Measurements from ENCODE around the gene PUS1. TPM values are rescaled to one million over a fixed set of nuclear protein-coding genes. Genes with fewer than 3 reads are reported as not detected.
"Not testable (repeated sequence)": the region's sequence is repeated elsewhere in the genome, so short reads cannot be mapped to it uniquely, and the experiment has no call there.

PUS1 gene
- total and polyA plus RNA-seq, 2 experiments from 2014 or later = 10.2 to 10.7 TPM

DNA sequence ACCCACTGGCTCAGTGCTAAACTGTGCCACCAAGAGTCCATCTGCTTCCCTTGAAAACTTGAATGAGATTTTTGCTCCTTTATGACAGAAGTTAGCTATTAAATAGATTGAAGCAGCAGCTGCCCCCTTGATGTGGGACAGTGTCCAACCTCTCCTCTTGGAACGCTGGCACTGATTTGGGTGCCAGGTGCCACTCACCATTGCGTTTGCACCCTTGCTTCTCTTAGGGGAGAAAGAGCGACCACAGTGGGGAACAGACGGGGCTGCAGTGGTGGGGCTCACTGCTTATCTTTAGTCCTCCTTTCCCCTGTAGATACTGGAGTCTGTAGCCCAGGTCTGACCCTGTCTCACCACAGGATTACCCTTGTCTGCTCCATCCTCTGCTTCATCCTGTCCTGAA lies 30.0 kb downstream of the PUS1 start:
- H3K4me3 ChIP-seq = no peak overlapping the region
- H3K9me3 ChIP-seq (ENCODE audit: low read depth) = no peaks in the 10 kb centered on the region
- no peak for DNase-seq (ENCODE audit: low spot score)
- peaks cover 86% of the 10 kb centered on the region for H3K79me2 ChIP-seq
- no peak overlapping the region for H2AFZ ChIP-seq
- 88% methylated on average over 4 of the region's 4 CpGs for WGBS (ENCODE audit: low lambda C conversion rate, missing lambda C conversion rate)
- TF ChIP-seq EZH2 (IDR thresholded peaks at IDR 0.05; ENCODE audit: borderline replicate concordance) (no peak), EZH2phosphoT487 (IDR thresholded peaks at IDR 0.05; ENCODE audit: low read depth, severe bottlenecking, unreplicated experiment) (no peak)
- TF ChIP-seq, protein P1, sequence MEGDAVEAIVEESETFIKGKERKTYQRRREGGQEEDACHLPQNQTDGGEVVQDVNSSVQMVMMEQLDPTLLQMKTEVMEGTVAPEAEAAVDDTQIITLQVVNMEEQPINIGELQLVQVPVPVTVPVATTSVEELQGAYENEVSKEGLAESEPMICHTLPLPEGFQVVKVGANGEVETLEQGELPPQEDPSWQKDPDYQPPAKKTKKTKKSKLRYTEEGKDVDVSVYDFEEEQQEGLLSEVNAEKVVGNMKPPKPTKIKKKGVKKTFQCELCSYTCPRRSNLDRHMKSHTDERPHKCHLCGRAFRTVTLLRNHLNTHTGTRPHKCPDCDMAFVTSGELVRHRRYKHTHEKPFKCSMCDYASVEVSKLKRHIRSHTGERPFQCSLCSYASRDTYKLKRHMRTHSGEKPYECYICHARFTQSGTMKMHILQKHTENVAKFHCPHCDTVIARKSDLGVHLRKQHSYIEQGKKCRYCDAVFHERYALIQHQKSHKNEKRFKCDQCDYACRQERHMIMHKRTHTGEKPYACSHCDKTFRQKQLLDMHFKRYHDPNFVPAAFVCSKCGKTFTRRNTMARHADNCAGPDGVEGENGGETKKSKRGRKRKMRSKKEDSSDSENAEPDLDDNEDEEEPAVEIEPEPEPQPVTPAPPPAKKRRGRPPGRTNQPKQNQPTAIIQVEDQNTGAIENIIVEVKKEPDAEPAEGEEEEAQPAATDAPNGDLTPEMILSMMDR (IDR thresholded peaks at IDR 0.05; ENCODE audit: poor library complexity) = no peak
- no peak overlapping the region for H3K27ac ChIP-seq
- no peaks in the 10 kb centered on the region for H3K4me1 ChIP-seq (ENCODE audit: insufficient read depth)
- peaks cover 61% of the 10 kb centered on the region for H4K20me1 ChIP-seq (ENCODE audit: insufficient read depth, poor library complexity, severe bottlenecking)
- H3K9me2 ChIP-seq (replicated peaks; ENCODE audit: insufficient read depth) = no peaks in the 10 kb centered on the region
- H3K4me2 ChIP-seq = no peak overlapping the region
- H3K36me3 ChIP-seq (replicated peaks; ENCODE audit: insufficient read depth, low read depth) = no peaks in the 10 kb centered on the region
- no peaks in the 10 kb centered on the region for H3K27me3 ChIP-seq

DNA sequence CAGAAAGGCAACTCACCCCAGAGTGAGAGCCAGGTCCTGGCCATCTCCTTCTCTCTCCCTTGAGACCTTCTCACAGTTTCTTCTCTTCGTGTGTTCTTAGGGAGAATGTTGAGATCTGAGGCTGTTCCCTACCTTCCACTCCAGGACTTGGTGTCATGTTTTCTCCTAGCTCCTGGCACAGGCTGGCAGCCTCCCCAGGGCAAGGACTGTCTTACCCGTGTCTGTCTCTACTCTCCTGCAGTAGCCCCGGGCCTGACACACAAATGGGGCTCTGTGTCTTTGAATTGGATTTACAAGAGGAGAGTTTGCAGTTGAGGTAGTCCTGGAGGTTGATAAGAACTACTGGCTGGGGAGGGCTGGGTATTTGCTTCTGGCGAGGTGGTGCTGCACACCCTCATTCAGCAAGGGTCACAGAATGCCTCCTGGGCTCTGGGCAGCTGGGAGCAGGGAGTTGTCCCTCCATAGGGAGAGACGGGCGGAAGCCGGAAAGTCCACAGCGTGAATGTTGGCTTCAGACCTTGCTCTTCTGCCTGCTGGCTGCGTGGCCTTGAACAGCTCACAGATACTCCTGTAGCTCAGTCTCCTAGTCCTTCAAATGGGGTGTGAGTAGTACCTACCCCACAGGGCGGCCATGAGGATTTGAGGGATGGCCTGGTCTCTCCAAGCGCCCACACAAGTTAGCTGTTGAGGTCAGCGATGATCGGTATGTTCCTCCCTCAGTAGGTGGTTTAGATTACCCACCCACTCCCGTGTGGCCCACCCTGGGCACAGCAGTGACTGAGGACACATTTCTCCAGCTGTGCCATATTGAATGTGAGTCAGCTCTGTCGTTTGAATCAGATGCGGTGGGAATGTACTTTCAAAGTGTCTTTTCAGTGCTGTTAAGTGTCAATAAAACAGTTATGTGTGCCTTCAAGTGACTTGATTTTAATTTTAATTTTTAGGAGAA lies 30.8 kb downstream of the PUS1 start:
- H3K9me3 ChIP-seq (ENCODE audit: low read depth) = no peaks in the 10 kb centered on the region
- no peak overlapping the region for H3K4me3 ChIP-seq
- H3K79me2 ChIP-seq = peaks cover 86% of the 10 kb centered on the region
- H3K36me3 ChIP-seq (replicated peaks; ENCODE audit: insufficient read depth, low read depth) = no peaks in the 10 kb centered on the region
- H3K27me3 ChIP-seq = no peaks in the 10 kb centered on the region
- DNase-seq (ENCODE audit: low spot score) = no peak
- no peak for TF ChIP-seq EZH2 (IDR thresholded peaks at IDR 0.05; ENCODE audit: borderline replicate concordance)
- TF ChIP-seq, protein P1 (IDR thresholded peaks at IDR 0.05; ENCODE audit: poor library complexity) = no peak
- TF ChIP-seq EZH2phosphoT487 (IDR thresholded peaks at IDR 0.05; ENCODE audit: low read depth, severe bottlenecking, unreplicated experiment) = no peak
- no peak overlapping the region for H3K27ac ChIP-seq
- no peaks in the 10 kb centered on the region for H3K9me2 ChIP-seq (replicated peaks; ENCODE audit: insufficient read depth)
- no peak overlapping the region for H2AFZ ChIP-seq
- peaks cover 64% of the 10 kb centered on the region for H4K20me1 ChIP-seq (ENCODE audit: insufficient read depth, poor library complexity, severe bottlenecking)
- H3K4me2 ChIP-seq = no peak overlapping the region
- no peaks in the 10 kb centered on the region for H3K4me1 ChIP-seq (ENCODE audit: insufficient read depth)
- 85% methylated on average over 16 of the region's 16 CpGs for WGBS (ENCODE audit: low lambda C conversion rate, missing lambda C conversion rate)

DNA sequence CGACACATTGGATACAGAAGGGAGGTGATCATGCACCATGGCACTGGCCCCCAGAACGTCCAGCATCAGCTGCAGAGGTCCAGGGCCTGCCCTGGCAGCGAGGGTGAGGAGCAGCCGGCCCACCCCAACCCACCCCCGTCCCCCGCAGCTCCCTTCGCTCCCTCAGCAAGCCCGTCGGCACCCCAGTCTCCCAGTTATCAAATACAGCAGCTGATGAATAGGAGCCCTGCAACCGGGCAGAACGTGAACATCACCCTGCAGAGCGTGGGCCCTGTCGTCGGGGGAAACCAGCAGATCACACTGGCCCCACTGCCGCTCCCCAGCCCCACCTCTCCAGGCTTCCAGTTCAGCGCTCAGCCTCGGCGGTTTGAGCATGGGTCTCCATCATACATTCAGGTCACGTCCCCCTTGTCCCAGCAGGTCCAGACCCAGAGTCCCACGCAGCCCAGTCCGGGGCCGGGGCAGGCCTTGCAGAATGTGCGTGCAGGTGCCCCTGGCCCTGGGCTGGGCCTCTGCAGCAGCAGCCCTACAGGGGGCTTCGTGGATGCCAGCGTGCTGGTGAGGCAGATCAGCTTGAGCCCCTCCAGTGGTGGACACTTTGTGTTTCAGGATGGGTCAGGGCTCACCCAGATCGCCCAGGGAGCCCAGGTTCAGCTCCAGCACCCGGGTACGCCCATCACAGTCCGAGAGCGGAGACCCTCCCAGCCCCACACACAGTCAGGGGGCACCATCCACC lies 31.7 kb downstream of the PUS1 start:
- not testable (repeated sequence) for H3K4me2 ChIP-seq; H3K4me3 ChIP-seq; H3K9me3 ChIP-seq (ENCODE audit: low read depth); H3K27ac ChIP-seq; DNase-seq (ENCODE audit: low spot score); H3K4me1 ChIP-seq (ENCODE audit: insufficient read depth); H2AFZ ChIP-seq; H3K27me3 ChIP-seq; H3K36me3 ChIP-seq (replicated peaks; ENCODE audit: insufficient read depth, low read depth); H3K9me2 ChIP-seq (replicated peaks; ENCODE audit: insufficient read depth)
- 97% methylated on average over 21 of the region's 30 CpGs for WGBS (ENCODE audit: low lambda C conversion rate, missing lambda C conversion rate)
- peaks cover 86% of the 10 kb centered on the region for H3K79me2 ChIP-seq
- peaks cover 60% of the 10 kb centered on the region for H4K20me1 ChIP-seq (ENCODE audit: insufficient read depth, poor library complexity, severe bottlenecking)

DNA sequence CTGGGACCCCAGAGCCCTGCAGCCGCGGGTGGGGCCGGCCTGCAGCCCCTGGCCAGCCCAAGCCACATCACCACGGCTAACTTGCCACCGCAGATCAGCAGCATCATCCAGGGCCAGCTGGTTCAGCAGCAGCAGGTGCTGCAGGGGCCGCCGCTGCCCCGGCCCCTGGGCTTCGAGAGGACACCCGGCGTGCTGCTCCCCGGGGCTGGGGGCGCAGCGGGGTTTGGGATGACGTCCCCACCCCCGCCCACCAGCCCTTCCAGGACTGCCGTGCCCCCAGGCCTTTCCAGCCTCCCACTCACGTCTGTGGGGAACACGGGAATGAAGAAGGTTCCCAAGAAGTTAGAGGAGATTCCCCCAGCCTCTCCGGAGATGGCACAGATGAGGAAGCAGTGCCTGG lies 32.3 kb downstream of the PUS1 start:
- Histone ChIP-seq H3K79me2 (peaks cover 86% of the 10 kb centered on the region), H4K20me1 (ENCODE audit: insufficient read depth, poor library complexity, severe bottlenecking) (peaks cover 58% of the 10 kb centered on the region)
- 82% methylated on average over 5 of the region's 20 CpGs for WGBS (ENCODE audit: low lambda C conversion rate, missing lambda C conversion rate)
- H3K4me1 ChIP-seq (ENCODE audit: insufficient read depth); H3K4me2 ChIP-seq; H3K36me3 ChIP-seq (replicated peaks; ENCODE audit: insufficient read depth, low read depth); H3K27ac ChIP-seq; H3K9me2 ChIP-seq (replicated peaks; ENCODE audit: insufficient read depth); H2AFZ ChIP-seq; H3K4me3 ChIP-seq; H3K9me3 ChIP-seq (ENCODE audit: low read depth); H3K27me3 ChIP-seq; DNase-seq (ENCODE audit: low spot score): not testable (repeated sequence)

Data from hepatocyte (in vitro differentiated cells).